ENCODE measurements around the gene ZNF124.

Gene ZNF124

GRCh38 chr1:247114351-247115140 lies 57.3 kb downstream of the ZNF124 start:
- DNase-seq (ENCODE audit: extremely low read depth in 1 of 2, low read depth in 1 of 2): no peak

DNA sequence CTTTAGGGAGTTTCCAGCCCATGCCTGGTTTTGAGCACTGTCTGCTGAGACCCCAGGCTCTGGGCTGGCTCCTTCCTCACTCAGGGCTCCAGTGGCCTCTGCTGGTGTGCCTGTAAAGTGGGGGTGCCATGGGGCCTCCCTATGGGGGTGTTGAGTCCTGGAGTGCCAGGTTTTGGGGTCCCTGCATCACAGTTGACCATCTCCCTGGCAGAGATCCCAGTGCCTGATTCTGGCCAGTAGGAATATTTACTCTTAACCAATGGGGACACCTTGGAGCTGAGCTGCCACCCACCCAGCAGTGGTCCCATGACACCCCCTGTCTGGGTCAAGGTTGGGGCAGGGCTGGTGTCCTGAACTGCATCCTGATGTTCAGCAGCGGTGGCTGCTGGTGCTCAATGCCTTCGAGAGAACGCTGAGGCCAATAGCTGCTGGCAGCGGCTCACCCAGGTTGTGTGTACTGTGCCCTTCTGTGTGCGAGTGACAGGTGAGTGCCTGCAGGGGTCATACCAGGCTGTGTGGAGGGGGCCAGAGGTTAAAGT lies 58.0 kb downstream of the ZNF124 start:
- DNase-seq (ENCODE audit: extremely low read depth in 1 of 2, low read depth in 1 of 2): no peak

- DNase-seq (ENCODE audit: extremely low read depth in 1 of 2, low read depth in 1 of 2): no peak
These were observed 58.7 kb downstream of the ZNF124 start for GRCh38 chr1:247113094-247113497.

GRCh38 chr1:247112479-247112781 lies 59.4 kb downstream of the ZNF124 start:
- DNase-seq (ENCODE audit: extremely low read depth in 1 of 2, low read depth in 1 of 2): no peak

DNA sequence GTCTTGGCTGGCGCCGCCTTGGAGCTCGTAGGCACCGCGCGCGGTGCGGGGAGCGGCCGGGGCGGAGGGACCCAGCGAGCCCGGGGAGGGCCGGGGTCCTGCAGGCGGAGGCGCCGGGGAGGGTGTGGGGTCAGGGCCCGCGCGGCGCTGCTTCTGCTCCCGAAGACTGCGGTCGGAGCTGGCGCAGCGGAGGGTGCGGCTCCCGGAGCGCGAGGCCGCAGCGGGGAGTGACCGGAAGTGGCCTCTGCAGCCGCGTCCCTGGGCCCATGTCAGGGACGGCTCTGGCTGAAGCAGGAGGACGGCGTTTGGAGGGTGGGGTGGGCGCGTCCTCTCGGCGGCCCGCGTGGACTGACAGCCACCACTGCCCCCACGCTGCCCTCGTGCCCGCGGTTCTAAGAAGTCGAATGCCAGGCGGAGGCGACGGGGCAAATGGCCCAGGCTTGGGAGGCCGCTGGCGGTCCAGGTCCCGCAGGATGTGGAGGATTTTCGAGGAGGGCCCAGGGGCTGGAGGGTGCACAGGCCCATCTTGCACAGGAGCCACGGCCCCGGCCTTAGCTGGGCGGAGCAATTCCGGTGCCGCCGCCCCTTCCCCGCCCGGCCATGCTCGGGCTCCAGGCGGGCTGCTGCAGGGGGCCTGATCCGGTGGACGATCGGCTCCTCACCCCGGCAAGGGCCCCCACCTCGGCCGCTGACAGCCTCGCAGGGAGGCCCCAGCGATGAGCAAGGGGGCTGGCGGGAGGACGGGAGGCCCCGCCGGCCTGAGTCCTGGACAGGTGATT lies 59.9 kb downstream of the ZNF124 start:
- DNase-seq (ENCODE audit: extremely low read depth in 1 of 2, low read depth in 1 of 2): no peak

DNA sequence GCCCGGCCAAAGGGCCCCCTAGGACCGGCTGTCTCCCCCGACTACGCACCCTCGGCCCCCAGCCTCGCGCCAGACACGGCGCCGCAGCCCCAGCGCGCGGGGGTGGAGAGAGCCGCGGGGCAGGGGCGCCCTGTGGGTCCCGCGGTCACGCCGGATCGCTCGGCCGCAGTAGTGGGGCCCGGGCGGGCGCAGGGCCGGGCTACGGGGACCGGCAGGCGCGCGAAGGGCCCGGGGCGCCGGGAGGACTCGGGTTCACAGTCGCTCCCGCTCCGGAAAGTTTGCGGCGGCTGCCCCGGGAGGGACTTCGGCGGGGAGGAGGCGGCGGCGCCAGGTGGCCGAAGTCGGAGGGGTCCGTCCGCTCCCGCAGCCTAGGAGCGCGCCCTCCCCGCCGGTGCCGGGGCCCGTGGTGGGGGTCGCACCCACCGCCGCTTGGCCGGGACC lies 60.5 kb downstream of the ZNF124 start:
- DNase-seq (ENCODE audit: extremely low read depth in 1 of 2, low read depth in 1 of 2): no peak

DNA sequence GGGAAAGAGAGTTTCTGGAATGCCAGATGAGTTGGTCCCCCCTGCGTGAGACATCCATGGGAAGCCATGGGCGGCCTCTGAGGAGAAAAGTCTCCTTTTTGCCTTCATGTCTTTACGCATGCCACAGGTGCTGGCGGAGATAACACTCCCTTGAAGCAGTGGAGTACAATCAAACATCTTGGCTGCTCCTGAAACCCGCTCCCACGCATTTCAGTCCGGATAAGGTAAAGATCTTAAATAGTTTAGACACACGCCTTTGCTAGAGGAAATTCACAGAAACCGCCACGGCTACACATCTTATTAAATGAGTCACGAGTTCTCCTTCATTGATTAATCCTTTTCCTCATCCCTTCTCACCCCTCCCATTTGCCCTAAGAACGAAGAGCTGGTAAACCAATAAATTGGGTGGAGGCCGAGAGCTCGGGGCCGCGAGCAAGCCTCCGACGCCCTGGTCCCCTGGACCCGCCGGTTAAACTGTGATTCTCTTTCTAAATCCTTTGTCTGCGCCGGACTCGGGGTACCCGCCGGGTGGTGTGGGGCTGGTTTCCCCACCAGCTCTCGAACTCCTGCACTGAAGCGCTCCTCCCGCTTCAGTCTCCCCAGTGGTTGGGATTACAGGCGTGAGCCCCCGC lies 61.1 kb downstream of the ZNF124 start:
- peak in 1 of 2 donors; percentile 47 for DNase-seq (ENCODE audit: extremely low read depth in 1 of 2, low read depth in 1 of 2)

DNA sequence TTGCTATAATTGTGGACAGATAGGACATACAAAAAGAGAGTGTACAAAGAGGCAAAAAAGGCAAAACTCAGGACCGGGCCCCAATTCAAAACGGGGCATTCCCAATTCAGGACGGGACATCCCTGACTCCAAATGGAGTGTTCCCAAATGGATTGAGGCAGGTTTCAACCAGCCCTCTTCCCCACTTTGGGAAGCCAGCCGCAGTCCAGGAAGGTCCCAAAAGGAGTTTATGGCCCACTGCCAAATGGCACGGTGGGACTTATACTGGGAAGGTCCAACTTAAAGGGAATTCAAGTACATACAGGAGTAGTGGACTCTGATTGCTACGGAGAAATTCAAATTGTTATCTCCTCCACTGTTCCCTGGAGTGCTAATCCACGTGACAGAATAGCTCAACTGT lies 64.1 kb downstream of the ZNF124 start:
- no peak for DNase-seq (ENCODE audit: extremely low read depth in 1 of 2, low read depth in 1 of 2)

- no peak for DNase-seq (ENCODE audit: extremely low read depth in 1 of 2, low read depth in 1 of 2)
These were observed 65.9 kb downstream of the ZNF124 start for GRCh38 chr1:247105966-247106365.
